HG03159 (cell line): ENCODE results near the gene NTSR2.

Source experiments
- ATAC-seq: cut with Tn5 transposase; IDR thresholded peaks from one replicate; pipeline ENCODE4 v1.9.1; 2021; ENCODE audit warnings: mild to moderate bottlenecking, moderate library complexity; ENCODE audit not compliant: unreplicated experiment

NTSR2 gene

DNA sequence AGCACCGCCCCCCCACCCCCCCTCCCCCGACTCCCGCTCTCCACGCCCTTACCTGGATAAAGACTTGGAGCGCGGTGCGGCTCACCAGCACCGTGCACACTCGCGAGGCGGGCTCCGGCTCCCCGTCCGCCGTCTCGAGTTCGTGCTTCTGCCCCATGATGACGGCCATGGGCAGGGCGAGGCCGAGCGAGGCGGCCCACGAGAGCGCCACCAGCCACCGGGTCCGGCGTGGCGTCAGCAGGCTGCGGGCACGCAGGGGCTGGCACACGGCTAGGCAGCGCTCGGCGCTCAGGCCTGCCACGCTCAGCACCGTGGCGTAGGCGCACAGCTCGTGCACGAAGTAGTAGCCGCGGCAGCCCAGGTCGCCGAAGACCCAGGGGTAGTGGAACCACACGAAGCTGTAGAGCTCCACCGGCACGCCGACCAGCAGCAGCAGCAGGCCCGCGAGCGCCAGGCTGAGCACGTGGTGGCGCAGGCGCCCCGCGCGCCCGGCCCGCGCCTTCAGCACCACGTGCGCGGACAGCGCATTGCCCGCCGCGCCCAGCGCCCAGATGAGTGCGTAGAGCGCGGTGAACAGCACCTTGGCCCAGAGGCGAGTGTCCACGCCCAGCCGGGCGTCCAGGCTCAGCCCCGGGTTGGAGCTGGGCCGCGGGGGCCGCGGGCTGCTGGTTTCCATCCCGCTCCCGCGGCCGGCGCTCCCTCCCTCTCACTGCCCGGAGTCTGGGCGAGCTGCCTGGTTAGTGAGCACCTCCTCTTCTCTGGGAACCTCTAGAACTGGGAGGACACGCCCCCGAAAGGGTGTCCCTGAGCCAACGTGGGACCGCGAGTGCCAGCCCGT is at the start of gene NTSR2:
Gene NTSR2, minus strand, starts transcription at position 742 of the 838 bp plus-strand sequence. Its CDS starts 66 bp downstream, at position 676.
- ATAC-seq, result no peak

- no peak for ATAC-seq
Measured at GRCh38 chr2:11719230-11719977, 49.4 kb upstream of the NTSR2 start.

DNA sequence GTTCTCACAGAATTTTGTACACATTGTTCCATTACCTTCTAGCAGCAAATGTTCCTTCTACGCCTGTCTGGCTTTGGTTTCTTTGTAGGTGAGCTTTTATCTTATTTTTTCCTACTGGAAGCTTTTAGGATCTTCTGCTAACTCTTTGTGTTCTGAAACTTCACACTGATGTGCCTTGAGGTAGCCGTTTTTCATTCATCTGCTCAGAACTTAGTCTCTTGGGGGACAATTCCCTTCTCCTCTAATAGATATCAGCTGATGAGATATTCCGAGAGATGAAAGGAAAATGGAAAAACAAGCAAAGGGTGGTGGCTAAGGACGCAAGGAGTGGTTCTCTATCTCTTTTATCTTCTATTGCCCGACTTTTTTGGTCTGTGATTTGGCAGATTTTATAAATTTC is 48.6 kb upstream of the NTSR2 start:
- no peak for ATAC-seq

GRCh38 chr2:11717623-11718022 is 47.6 kb upstream of the NTSR2 start:
- ATAC-seq, result no peak

- no peak for ATAC-seq
Measured at GRCh38 chr2:11716689-11717321, 46.8 kb upstream of the NTSR2 start.

- ATAC-seq, result no peak
Measured at GRCh38 chr2:11715987-11716652, 46.1 kb upstream of the NTSR2 start.

DNA sequence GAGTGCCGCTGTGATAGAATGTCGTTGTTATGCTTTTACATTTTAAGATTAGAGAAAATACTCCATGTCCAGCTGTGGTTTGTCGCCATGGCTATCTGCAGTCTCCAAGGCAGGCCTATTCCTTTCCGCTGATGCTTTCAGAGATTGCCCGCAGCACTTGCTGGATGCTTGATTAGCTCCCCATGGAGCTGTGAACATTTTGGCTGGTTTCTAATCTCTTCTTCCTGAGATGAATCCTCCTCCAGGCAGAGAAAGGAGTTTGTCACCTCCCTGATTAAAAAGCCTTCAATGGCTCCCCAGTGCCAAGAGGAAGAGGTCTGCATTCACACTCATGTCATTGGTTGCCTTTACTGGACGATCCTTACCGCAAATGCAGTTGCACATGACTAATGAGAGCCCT is 43.8 kb upstream of the NTSR2 start:
- no peak for ATAC-seq

GRCh38 chr2:11712866-11713265 is 42.9 kb upstream of the NTSR2 start:
- no peak for ATAC-seq

- ATAC-seq, result no peak
Measured at GRCh38 chr2:11711751-11712150, 41.8 kb upstream of the NTSR2 start.

DNA sequence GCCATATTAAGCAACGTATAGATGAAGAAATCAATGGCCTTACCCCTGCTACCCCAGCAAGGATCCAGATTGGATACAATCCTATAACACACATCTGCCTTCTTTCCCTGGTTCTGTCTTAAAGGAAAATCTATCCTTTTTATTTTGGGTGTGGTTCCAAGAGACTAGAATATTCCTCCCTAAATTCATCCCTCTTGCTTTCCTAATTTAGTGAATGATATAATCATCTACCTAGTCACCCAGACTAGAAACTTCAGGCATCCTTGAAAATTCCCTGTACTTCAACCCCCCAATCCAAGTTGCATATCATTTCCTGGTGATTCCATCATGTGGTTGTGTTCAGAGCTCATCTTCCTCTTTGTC is 41.3 kb upstream of the NTSR2 start:
- no peak for ATAC-seq

DNA sequence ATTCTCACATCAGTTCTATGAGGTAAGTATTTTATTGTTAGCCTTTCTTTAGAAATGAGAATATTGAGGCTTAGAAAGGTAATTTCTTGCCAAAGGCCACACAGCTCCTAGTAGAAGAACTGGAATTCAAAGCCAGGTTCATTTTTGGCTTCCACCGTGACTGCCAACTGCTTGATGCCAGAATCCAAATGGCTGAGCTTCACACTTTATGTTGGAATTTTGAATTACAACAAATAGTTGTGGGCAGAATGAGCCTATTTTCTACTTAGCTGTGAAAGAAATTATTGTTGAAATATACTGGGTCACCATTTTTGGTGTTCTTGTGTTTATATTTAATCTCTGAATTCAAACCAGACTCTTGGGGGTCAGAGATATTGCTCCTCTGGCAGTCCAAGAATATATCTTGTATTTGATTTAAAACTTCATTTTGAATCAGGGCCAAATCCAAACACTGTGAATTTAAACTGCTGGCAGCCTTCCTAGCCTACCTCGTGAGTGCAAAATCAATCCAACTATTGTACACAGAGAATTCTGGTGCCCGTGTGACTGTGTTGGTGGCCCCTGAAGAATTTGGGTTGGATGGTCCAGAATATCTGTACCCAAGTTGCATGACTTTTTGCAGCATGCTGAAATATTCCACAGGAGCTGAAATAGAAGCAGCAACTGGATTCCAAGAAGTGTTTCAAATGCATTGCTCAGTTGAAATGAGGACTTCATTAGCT is 40.8 kb upstream of the NTSR2 start:
- no peak for ATAC-seq

DNA sequence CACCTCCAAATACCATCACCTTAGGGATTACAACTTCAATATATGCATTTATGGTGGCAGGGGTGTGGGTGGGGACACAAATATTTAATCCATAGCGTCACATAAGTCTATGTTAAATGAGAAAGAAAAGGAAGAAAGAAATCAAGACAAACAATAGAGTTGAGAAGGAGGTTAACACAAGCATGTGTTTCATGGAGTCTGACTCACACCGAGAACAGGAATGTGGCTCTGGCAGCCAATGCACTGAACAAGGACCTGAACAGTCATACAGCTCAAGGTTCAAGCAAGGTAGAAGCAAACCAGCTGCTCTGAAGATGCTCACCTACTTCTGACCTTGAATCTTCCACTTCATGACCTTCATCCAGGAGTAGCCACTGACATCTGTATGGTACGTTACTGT is 40.2 kb upstream of the NTSR2 start:
- ATAC-seq, result no peak

GRCh38 chr2:11709293-11709692 is 39.3 kb upstream of the NTSR2 start:
- no peak for ATAC-seq

DNA sequence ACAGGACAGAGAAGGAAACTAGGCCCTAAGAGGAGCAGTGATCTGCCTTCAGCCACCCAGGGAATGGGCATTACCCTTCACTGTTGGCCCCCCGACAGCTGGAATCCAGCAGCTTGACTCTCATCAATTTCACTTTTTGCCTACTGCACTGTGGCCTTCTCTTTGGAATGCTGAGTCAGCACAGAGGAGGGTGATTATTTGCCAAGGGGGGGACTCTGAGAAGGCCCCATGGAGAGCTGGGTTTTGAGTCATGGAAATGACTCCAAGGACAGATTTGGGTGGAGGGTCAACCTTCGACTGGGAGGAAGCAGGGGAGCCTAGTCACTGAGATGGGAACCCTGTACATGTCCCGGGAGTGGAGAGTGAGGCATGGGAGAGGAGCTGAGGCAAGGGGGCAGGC is 38.1 kb upstream of the NTSR2 start:
- ATAC-seq, result no peak

- no peak for ATAC-seq
Measured at GRCh38 chr2:11705711-11706110, 35.7 kb upstream of the NTSR2 start.

DNA sequence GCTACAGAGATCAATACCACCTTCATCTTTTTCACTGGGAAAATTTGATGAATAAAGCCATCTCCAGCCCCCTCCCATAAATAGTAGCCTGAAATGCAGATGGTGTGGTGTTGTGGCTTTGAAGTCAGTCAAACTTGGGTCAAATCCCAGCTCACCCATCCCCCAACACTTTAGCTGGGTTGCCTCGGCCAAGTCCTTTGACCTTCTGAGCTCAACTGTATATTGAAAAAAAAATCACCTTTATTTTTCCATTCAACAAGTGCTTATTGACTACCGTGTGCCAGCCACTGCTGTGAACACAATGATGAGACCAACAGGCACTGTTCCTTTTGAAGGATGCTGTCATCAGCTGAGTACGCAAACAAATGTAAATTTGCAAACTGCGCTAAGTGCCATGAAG is 35.1 kb upstream of the NTSR2 start:
- ATAC-seq, result no peak

DNA sequence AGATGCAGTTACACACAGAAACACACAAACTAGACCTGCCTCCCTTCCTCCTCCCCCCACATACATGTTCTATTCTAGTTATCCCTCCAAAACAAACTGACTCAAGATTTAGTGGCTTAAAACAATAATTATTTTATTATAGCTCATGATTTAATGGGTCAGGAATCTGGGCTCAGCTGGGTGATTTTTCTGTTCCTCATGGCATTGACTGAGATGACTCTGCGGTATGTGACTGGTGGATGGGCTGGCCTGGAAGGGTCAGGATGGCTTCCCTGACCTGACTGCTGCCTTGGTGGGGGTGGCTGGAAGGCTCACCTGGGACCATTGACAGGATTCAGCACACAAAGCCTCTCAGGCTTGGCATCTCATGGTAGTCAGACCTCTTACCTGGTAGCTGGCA is 33.7 kb upstream of the NTSR2 start:
- no peak for ATAC-seq

DNA sequence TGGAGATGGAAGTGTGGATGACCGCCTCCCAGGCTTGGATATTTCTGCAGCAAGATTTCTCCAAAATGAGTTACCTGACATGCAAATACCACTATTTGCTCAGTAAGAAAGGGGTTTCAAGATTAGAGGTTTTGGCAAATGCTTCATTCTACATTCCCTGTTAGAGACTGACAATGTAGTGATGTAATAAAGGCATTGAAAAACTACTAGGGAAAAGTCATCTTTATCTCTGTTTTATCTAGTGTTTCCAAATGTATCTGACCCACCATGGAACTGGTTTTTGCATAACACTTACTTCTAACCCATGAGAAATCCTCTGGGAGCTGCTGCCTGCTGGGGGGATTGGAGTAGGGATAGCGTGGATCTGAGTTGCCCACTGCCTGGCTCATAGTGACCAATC is 33.0 kb upstream of the NTSR2 start:
- ATAC-seq, result no peak

GRCh38 chr2:11701751-11702301 is 31.8 kb upstream of the NTSR2 start:
- no peak for ATAC-seq

- ATAC-seq, result no peak
Measured at GRCh38 chr2:11701206-11701605, 31.2 kb upstream of the NTSR2 start.
